GM12801 (cell line): Measurements from ENCODE around the gene CIROP.

Source experiments
- CTCF ChIP-seq: IDR thresholded peaks from one replicate; pipeline ENCODE4 v1.5.1; 2011; ENCODE audit warnings: control low read depth; ENCODE audit not compliant: insufficient read length; ENCODE audit errors: extremely low read depth

CIROP gene

GRCh38 chr14:23146980-23147379 is 42.2 kb upstream of the CIROP start:
- TF ChIP-seq CTCF = no peak

GRCh38 chr14:23146351-23146910 is 41.6 kb upstream of the CIROP start:
- no peak for TF ChIP-seq CTCF

DNA sequence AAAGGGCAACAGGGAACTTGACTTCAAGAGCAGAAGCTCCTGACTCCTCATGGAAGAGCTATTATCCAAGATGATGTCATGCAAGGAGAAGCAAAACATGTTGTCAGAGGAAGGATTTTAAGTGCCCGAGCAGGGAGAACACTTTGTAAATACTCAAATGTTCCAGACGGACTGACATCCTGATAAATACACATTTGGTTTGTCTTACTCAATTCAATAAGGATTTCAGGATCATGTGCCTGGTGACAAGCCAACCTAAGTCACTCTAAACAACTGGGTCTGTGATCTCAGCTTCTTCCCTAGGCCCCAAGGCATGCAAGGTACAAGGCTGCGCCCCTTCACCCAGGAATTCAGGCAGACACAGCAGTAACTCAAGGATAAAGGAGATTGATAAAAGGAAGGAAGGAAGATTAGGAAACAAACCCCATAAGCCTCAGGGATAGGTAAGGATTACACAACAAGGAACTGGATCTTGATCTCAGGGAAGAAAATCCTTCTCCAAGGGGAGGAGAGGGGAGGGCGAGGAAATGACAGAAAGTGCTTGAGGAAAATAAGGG is 41.1 kb upstream of the CIROP start:
- no peak for TF ChIP-seq CTCF

- no peak for TF ChIP-seq CTCF
Observed at GRCh38 chr14:23143911-23144310, 39.1 kb upstream of the CIROP start.

GRCh38 chr14:23142826-23143225 is 38.0 kb upstream of the CIROP start:
- TF ChIP-seq CTCF = no peak

- TF ChIP-seq CTCF = no peak
Observed at GRCh38 chr14:23141706-23142444, 37.1 kb upstream of the CIROP start.

DNA sequence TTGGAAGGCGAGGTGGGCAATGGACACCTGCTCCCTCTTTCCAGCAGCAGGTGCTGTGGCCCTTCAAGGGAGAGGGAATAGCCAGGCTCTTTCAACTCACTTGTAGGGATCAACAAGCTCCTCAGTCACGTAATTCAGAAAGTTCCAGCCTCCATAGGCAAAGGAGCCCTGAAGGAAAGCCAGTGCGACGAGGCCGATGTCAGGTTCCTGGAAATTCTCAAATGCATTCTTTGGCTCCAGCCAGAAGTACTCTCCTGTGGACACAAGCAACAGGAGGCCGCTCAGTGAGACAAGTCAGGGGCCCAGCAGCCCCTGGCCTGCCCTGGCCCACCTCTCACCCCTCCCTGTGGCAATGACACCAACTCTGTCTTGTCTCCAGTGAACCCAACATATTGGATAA is 35.6 kb upstream of the CIROP start:
- TF ChIP-seq CTCF = no peak
